GM19395 (cell line): Measurements from ENCODE around the gene KLK4.
A peak's percentile ranks its signal among the peaks of the same experiment; 100 is the strongest.

Source experiments
- ATAC-seq: cut with Tn5 transposase; IDR thresholded peaks from one replicate; pipeline ENCODE4 v1.9.1; 2021; ENCODE audit warnings: mild to moderate bottlenecking, moderate library complexity; ENCODE audit not compliant: unreplicated experiment

KLK4 gene

GRCh38 chr19:50911206-50912101 is at the start of gene KLK4:
Gene KLK4, minus strand, starts transcription at chr19:50911395. Its CDS starts 657 bp downstream, at chr19:50910738.
- no peak for ATAC-seq

GRCh38 chr19:50959731-50960500 is 48.7 kb upstream of the KLK4 start:
- no peak for ATAC-seq

GRCh38 chr19:50957587-50957986 is 46.4 kb upstream of the KLK4 start:
- no peak for ATAC-seq

- no peak for ATAC-seq
These were observed 41.7 kb upstream of the KLK4 start, which contains the start of gene KLK5 for GRCh38 chr19:50952910-50953309. Gene KLK5, minus strand, starts transcription at chr19:50953038. Its CDS starts 381 bp downstream, at chr19:50952657.

- no peak for ATAC-seq
These were observed 38.7 kb upstream of the KLK4 start for GRCh38 chr19:50949861-50950260.

- no peak for ATAC-seq
These were observed 35.9 kb upstream of the KLK4 start for GRCh38 chr19:50947123-50947522.

GRCh38 chr19:50944795-50945194 is 33.6 kb upstream of the KLK4 start:
- ATAC-seq: no peak

GRCh38 chr19:50943074-50943828 is 32.1 kb upstream of the KLK4 start:
- ATAC-seq: no peak

- ATAC-seq: no peak
These were observed 28.4 kb upstream of the KLK4 start for GRCh38 chr19:50939596-50939995.

GRCh38 chr19:50933640-50934039 is 22.4 kb upstream of the KLK4 start:
- no peak for ATAC-seq

GRCh38 chr19:50932690-50933083 is 21.5 kb upstream of the KLK4 start:
- ATAC-seq: no peak

- no peak for ATAC-seq
These were observed 21.0 kb upstream of the KLK4 start for GRCh38 chr19:50932018-50932689.

GRCh38 chr19:50931023-50931422 is 19.8 kb upstream of the KLK4 start:
- ATAC-seq: no peak

GRCh38 chr19:50928831-50929230 is 17.6 kb upstream of the KLK4 start:
- ATAC-seq: no peak

GRCh38 chr19:50926144-50926543 is 14.9 kb upstream of the KLK4 start:
- ATAC-seq: no peak

- ATAC-seq: no peak
These were observed 14.5 kb upstream of the KLK4 start for GRCh38 chr19:50925734-50926133.

GRCh38 chr19:50924586-50924985 is 13.4 kb upstream of the KLK4 start:
- ATAC-seq: no peak

GRCh38 chr19:50922317-50922853 is 11.2 kb upstream of the KLK4 start:
- peak; percentile 68 for ATAC-seq

- no peak for ATAC-seq
These were observed 10.5 kb upstream of the KLK4 start for GRCh38 chr19:50921426-50922316.
